Cardiac septum (tissue), 1 donor: ENCODE measurements around the gene PDGFRA. TPM values are rescaled to one million over a fixed set of nuclear protein-coding genes. Genes with fewer than 3 reads are reported as not detected.
"Not testable (repeated sequence)": the region's sequence is repeated elsewhere in the genome, so short reads cannot be mapped to it uniquely, and the experiment has no call there.

Experiments
- DNase-seq: peaks from one replicate; pipeline ENCODE4 v3.0.0-alpha.2; 2020; ENCODE audit warnings: low spot score
- intact Hi-C: fragments of 100-400 bp; cut with DNase I; formaldehyde crosslinking; loops from one replicate; pipeline ENCODE4 v1.14.0; 2022
- total RNA-seq: library from RNA; stranded (reverse); fragmentation: NEBNext Ultra II Directional; extraction: Animal tissue kit (Norgen Biotek cat#: 25700); gene quantifications from one replicate; pipeline ENCODE4 v1.2.1, GENCODE V29; 2021
- donor health status: DM: no; HTN: no; CAD: no.

Gene PDGFRA
- total RNA-seq, 1 donor from 2014 or later: 23.4 TPM

- intact Hi-C loops: no loop called here
- no peak for DNase-seq
Observed at GRCh38 chr4:54289316-54289715, 60.2 kb downstream of the PDGFRA start.

DNA sequence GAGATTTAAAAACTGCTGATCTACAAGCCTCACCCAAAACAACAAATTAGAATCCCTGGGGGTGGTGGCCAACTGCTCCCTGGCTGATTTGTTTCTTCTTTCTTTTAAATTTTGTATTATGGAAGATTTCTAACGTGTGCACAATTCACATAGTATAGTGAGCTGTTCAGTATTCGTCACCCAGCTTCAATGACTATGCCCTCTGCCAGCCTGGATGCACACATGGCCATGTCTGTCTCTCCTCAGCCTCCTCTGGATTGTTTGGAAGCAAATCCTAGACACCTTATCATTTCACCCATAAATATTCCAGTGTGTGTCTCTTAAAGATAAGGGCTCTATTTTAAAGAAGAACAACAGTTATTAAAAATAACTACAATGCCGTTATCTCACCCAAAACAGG, 61.9 kb downstream of the PDGFRA start:
- intact Hi-C loops: no loop called here
- DNase-seq: no peak

- no peak for DNase-seq
- intact Hi-C loops: no loop called here
Observed at GRCh38 chr4:54296548-54297203, 67.6 kb downstream of the PDGFRA start.

GRCh38 chr4:54308110-54308509, 79.0 kb downstream of the PDGFRA start:
- intact Hi-C loops: no loop called here
- no peak for DNase-seq

DNA sequence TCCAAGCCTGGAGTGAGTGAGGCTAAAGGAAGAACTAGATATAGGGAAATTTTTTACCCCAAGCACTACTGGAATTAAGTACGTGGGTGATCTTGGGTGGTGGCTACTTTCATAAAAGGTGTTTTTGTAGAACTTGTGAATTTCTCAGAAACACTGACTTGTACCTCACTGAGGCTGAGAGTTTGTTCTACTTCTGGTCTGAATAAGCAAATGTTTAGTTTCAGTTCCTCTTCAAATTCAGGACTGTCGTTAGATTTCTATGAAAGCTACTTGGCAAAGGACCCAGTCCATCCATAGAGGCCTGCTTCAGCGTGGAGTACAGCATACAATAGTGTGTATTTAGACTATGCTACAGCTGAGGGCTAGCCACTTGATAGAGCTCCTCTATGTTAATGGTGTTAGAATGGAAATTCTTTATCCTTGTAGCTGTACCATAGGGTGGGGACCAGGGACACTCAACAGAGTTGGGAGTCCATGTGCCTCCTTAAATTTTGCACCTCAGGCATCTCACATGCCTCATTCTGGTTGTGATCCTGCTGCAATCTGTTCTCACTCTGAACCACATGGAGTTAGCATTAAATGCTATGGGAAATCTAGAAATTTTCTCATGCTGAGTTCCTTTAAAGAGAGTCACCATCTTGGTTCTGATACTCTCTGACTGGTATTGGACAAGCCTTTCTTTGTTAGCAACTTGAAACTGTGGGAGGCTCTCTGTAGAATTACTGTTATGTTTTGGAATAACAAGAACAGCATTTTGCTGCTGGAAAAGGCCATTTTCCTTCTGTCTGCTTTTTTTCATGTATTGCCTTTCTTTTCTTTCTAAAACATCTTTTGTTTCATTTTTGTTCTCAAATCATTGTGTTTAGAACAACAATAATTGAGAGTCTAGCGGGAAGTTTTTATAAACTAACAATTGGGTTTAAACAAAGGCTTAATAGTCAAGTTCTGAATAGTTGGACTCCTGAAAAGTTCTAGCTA, 86.8 kb downstream of the PDGFRA start:
- DNase-seq: no peak
- intact Hi-C loops: no loop called here

- no peak for DNase-seq
- intact Hi-C loops: no loop called here
Observed at GRCh38 chr4:54317690-54318089, 88.6 kb downstream of the PDGFRA start.

- DNase-seq: no peak
- intact Hi-C loops: no loop called here
Observed at GRCh38 chr4:54318904-54319303, 89.8 kb downstream of the PDGFRA start.

- intact Hi-C loops: loop anchor here (2.0 to 10.0 kb wide), 4 partner anchors 116 to 1004 kb away; no protein-coding TSS in a partner anchor
Observed at GRCh38 chr4:54320826-54321685, 92.0 kb downstream of the PDGFRA start.

DNA sequence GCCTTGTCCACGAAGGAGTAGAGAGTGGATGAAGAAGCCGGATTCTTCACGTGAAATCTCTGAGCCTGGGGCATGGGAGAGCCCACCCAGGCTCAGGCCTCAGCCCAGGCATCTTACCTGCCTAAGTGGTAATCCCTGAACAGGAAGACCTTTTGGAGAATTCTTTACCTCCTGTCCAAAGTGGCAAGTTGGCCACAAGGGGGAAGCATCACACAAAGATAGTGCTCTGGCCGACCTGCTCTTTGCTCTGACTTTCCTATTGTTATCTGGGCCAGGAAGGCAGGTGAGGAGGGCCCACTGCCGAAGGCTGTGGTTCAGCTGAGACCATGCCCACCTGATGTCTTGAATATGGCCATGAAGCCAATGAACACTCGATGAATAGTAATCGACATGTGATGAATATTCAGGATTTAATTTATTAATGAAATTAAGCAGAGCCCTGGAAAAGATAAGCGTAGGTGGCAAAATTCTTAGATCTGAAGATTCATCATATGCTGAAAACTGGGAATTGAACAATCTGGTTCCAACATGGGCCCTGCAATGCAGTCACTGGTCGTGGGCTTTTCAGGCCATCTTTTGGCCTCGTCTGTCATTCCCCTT, 93.8 kb downstream of the PDGFRA start:
- no peak for DNase-seq
- intact Hi-C loops: loop anchor here (5.0 to 10.0 kb wide), 3 partner anchors 114 to 1002 kb away; no protein-coding TSS in a partner anchor

More at GRCh38 chr4:54320826-54321685, 92.0 kb downstream of the PDGFRA start:
- DNase-seq: no peak

DNA sequence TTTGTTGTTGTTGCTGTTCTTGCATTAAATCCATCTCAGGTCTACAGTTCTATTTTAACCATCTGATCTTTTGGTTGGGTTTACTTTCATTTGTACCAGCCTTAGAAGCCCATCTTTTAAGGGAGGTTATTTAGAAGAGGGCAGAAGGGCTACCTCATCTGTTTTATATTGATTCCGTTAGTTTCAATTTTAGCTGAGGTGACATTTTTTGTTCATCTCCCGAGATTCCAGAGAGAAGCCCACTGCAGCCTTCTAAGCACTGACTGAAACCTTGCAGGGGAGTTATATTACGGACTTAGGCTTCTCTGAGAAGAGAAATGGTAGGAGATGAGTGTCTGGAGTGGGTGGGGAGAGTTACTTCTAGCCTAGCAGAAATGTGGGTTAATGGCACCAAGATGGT, 101.8 kb downstream of the PDGFRA start:
- no peak for DNase-seq
- intact Hi-C loops: no loop called here

GRCh38 chr4:54332542-54332941, 103.4 kb downstream of the PDGFRA start:
- DNase-seq: no peak
- intact Hi-C loops: no loop called here

DNA sequence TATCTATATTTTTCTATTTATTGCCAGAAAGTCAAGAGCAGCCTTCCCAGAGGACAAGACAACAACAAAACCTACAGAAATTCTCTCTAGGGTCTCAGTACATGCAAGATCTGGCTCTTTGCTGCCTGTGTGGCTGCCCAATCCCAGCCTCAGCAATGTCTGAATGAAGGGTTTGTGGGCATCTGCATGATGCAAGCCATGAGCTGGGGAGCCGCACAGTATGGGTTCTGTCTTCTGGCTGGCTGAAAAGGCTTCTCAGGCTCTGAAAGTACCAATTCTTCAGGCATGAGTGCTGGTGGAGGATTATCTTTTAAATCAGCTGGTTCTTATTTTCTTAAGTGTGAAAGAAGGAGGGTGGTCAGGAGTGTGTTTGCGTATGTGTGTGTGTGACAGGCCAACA, 104.6 kb downstream of the PDGFRA start:
- no peak for DNase-seq
- intact Hi-C loops: no loop called here

DNA sequence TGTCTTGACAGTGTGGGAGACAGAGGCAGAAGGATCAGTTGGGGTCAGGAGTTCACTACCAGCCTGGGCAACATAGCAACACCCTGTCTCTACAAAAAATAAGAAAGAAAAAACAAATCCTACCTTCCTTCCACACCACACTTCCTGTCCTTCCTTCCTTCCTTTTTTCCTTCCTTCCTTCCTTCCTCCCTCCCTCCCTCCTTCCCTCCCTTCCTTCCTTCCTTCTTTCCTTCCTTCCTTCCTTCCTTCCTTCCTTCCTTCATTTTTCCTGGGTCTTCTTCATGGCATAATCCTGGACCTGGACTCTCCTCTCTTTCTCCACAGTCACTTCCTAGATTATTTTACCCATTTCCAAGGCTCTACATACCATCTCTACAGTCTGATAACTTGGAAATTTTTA, 105.7 kb downstream of the PDGFRA start:
- intact Hi-C loops, DNase-seq: not testable (repeated sequence)

DNA sequence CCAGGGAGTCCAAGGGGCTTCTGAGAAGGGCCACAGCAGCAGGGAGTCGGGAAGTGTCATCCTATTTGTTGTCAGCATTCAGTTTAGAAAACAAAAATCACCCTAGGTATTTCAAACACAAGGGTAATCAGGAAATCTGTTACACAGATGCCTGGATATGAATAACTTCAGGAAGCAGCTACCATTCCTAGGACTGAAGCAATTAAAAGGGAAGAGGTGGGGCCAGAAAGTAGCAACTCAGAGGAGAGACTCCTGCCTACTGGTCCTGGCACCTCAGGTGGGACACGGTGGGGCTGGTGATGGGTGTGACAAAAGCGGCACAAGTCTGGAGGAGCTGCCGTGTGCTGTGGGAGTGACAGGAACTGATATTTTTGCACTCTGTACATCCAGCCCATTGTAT, 107.9 kb downstream of the PDGFRA start:
- no peak for DNase-seq
- intact Hi-C loops: no loop called here

GRCh38 chr4:54342067-54342466, 113.0 kb downstream of the PDGFRA start:
- DNase-seq, intact Hi-C loops: not testable (repeated sequence)
